Right lobe of liver (tissue), 6 donors: ENCODE results near the gene TRPC4AP. TPM values are rescaled to one million over a fixed set of nuclear protein-coding genes. Genes with fewer than 3 reads are reported as not detected.

Experiments used
- ATAC-seq, 4 donors: fragments of 200-7000 bp; cut with Tn5 transposase; one replicate each; pipeline ENCODE4 v1.9.1; 2020; ENCODE audit warnings: mild to moderate bottlenecking in 4 of 4, moderate library complexity in 4 of 4
- DNase-seq, 3 donors: peaks; one replicate each; pipeline ENCODE4 v3.0.0-alpha.2; 2020
- H3K27ac ChIP-seq, 3 donors: fragments of 200-600 bp; one replicate each; pipeline ENCODE4 v1.8.0; 2022
- H3K27me3 ChIP-seq, 2 donors: fragments of 200-600 bp; one replicate each; pipeline ENCODE4 v1.8.0; 2022
- H3K36me3 ChIP-seq, 4 donors: fragments of 200-600 bp; sonication (generic) in 1 of 4; one replicate each; pipeline versions ENCODE4 v1.5.1 to v1.8.0; 2017 to 2022; ENCODE audit warnings: control low read depth in 1 of 4
- H3K4me1 ChIP-seq, 4 donors: fragments of 200-600 bp; sonication (generic) in 1 of 4; one replicate each; pipeline versions ENCODE4 v1.5.1 to v1.8.0; 2017 to 2022; ENCODE audit warnings: control low read depth in 1 of 4
- H3K4me3 ChIP-seq, 3 donors: fragments of 200-600 bp; one replicate each; pipeline ENCODE4 v1.8.0; 2022
- H3K9me3 ChIP-seq, 4 donors: fragments of 200-600 bp; sonication (generic) in 1 of 4; one replicate each; pipeline versions ENCODE4 v1.5.1 to v1.8.0; 2017 to 2022; ENCODE audit warnings: control low read depth in 1 of 4
- CTCF ChIP-seq, 4 donors: fragments of 200-600 bp in 3 of 4; fragments of 450-650 bp in 1 of 4; IDR thresholded peaks; one replicate each; pipeline versions ENCODE4 v1.5.1 to v1.8.0; 2016 to 2022; ENCODE audit warnings: antibody characterized with exemption in 4 of 4, mild to moderate bottlenecking in 2 of 4
- POLR2A ChIP-seq: fragments of 450-650 bp; IDR thresholded peaks from one replicate; pipeline ENCODE4 v1.6.1; 2017; ENCODE audit warnings: antibody characterized with exemption, mild to moderate bottlenecking
- WGBS: methylation state at CpG from one replicate; pipeline ENCODE4 v1.1.6; 2018; ENCODE audit warnings: low coverage, low lambda C conversion rate; ENCODE audit not compliant: insufficient coverage; ENCODE audit errors: missing lambda C conversion rate; 5-methylcytosine and 5-hydroxymethylcytosine counted together
- intact Hi-C, 2 donors: fragments of 100-400 bp; cut with DNase I; formaldehyde crosslinking; loops; one replicate each; pipeline versions ENCODE4 v1.11.2 to v1.14.1; 2022
- total RNA-seq, 6 experiments: library from RNA; depleted of rRNA in 2 of 6; stranded (reverse); fragments of >200 nt in 2 of 6; fragmentation: NEBNext Ultra II Directional in 3 of 6; extraction: Animal tissue kit (Norgen Biotek cat#: 25700) in 3 of 6; gene quantifications; one replicate each; pipeline versions ENCODE4 v1.1.0 to v1.2.4, GENCODE V29; 2016 to 2023
- donor health status: DM: no; HTN: yes; CAD: no.
- donor health status: DM: no; HTN: no; CAD: no.
- donor health status: DM: no; HTN: no; CAD: no.
- donor health status: DM: no; HTN: yes; CAD: no.
- donor health status: DM: no; HTN: yes; CAD: no.

Gene TRPC4AP
- total RNA-seq, 6 experiments from 2014 or later = 27.6 to 39.3 (median 34.6) TPM

DNA sequence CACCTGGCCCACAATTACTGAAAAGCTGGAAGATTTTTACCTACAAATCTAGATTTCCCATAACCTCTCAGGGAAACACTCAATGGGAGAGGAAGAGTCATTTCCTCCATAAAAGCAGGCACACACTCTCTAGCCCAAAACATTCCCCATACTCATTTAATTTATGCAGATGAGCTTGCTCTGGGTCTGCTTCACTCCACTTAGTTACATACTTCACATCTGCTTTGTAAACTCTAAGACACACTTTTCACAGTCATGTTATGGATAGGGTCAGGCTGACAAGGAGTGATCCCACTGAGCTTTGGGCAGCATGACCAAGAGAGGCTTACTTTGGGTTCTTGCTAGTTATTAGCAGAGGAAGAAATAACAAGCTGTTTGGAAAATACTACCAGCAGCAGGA lies 27.4 kb downstream of the TRPC4AP start:
- intact Hi-C loops = no loop called here
- no peak for ATAC-seq
- Histone ChIP-seq H3K36me3 (peaks cover 0 to 11% (median 4%) of the 10 kb centered on the region in 4 donors), H3K9me3 (no peaks in the 10 kb centered on the region), H3K27ac (no peak overlapping the region), H3K4me1 (peaks cover 0 to 7% (median 0%) of the 10 kb centered on the region in 4 donors), H3K4me3 (no peak overlapping the region), H3K27me3 (no peaks in the 10 kb centered on the region)
- no peak for DNase-seq
- no peak for TF ChIP-seq CTCF (IDR thresholded peaks at IDR 0.05)
- no peak for TF ChIP-seq POLR2A

DNA sequence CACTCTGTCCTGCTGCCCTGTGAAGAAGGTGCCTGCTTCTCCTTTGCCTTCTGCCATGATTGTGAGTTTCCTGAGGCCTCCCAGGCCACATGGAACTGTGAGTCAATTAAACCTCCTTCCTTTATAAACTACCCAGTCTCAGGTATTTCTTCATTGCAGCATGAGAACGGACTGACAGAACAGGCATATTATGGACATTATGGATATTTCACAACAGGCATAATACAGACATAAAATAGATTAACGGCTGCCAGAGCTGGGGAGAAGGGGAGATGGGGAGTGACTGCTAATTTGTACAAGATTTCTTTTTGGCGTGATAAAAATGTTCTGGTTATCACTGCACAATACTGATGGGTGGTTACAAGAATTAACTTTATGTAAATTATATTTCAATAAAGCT lies 29.4 kb downstream of the TRPC4AP start:
- 75% methylated on average over 3 of the region's 3 CpGs for WGBS
- H3K27ac ChIP-seq = no peak overlapping the region

GRCh38 chr20:35062478-35062877 lies 30.1 kb downstream of the TRPC4AP start:
- H3K4me1 ChIP-seq = peaks cover 0 to 7% (median 0%) of the 10 kb centered on the region in 4 donors
- WGBS = 95% methylated on average over 3 of the region's 3 CpGs
- ATAC-seq = no peak

More for the DNA sequence above, 29.4 kb downstream of the TRPC4AP start:
- Histone ChIP-seq H3K4me1 (peaks cover 0 to 7% (median 0%) of the 10 kb centered on the region in 4 donors), H3K27me3 (no peaks in the 10 kb centered on the region), H3K4me3 (no peak overlapping the region), H3K9me3 (no peaks in the 10 kb centered on the region), H3K36me3 (peaks cover 0 to 8% (median 4%) of the 10 kb centered on the region in 4 donors)
- ATAC-seq (no peak), DNase-seq (no peak)
- intact Hi-C loops = no loop called here
- TF ChIP-seq CTCF (IDR thresholded peaks at IDR 0.05) (no peak), POLR2A (no peak)

GRCh38 chr20:35060168-35060567 lies 32.4 kb downstream of the TRPC4AP start:
- no peak for TF ChIP-seq CTCF (IDR thresholded peaks at IDR 0.05)
- no peak for TF ChIP-seq POLR2A
- Histone ChIP-seq H3K27ac (no peak overlapping the region), H3K4me3 (no peak overlapping the region), H3K36me3 (peaks cover 0 to 5% (median 2%) of the 10 kb centered on the region in 4 donors), H3K4me1 (peaks cover 0 to 7% (median 0%) of the 10 kb centered on the region in 4 donors), H3K27me3 (no peaks in the 10 kb centered on the region), H3K9me3 (no peaks in the 10 kb centered on the region)
- ATAC-seq = no peak
- intact Hi-C loops = no loop called here
- WGBS = 94% methylated on average over 5 of the region's 5 CpGs
- no peak for DNase-seq

More at GRCh38 chr20:35062478-35062877, 30.1 kb downstream of the TRPC4AP start:
- TF ChIP-seq POLR2A (no peak), CTCF (IDR thresholded peaks at IDR 0.05) (no peak)
- Histone ChIP-seq H3K27me3 (no peaks in the 10 kb centered on the region), H3K9me3 (no peaks in the 10 kb centered on the region), H3K4me3 (no peak overlapping the region), H3K27ac (no peak overlapping the region), H3K36me3 (peaks cover 0 to 5% (median 2%) of the 10 kb centered on the region in 4 donors)
- DNase-seq = no peak
- intact Hi-C loops = no loop called here

- Histone ChIP-seq H3K4me1 (peaks cover 0 to 7% (median 2%) of the 10 kb centered on the region in 4 donors), H3K27ac (no peak overlapping the region), H3K9me3 (no peaks in the 10 kb centered on the region), H3K27me3 (no peaks in the 10 kb centered on the region), H3K36me3 (peaks cover 0 to 5% (median 2%) of the 10 kb centered on the region in 4 donors), H3K4me3 (no peak overlapping the region)
- WGBS = 95% methylated on average over 12 of the region's 14 CpGs
- intact Hi-C loops = no loop called here
- TF ChIP-seq CTCF (IDR thresholded peaks at IDR 0.05) (no peak), POLR2A (no peak)
- no peak for DNase-seq
- ATAC-seq = no peak
Observed at GRCh38 chr20:35059612-35060011, 33.0 kb downstream of the TRPC4AP start.
